GM12873 (cell line): ENCODE measurements around the gene UGCG.

ENCODE experiments used
- CTCF ChIP-seq: IDR thresholded peaks from 2 replicates; pipeline ENCODE4 v1.5.1; 2012; ENCODE audit warnings: low read depth, mild to moderate bottlenecking, moderate library complexity, low read length, control low read depth; ENCODE audit not compliant: insufficient read depth; ENCODE audit errors: missing control alignments

UGCG gene

GRCh38 chr9:111978616-111979015 is 82.0 kb downstream of the UGCG start:
- no peak for TF ChIP-seq CTCF

- peak; percentile 19 for TF ChIP-seq CTCF
Measured at GRCh38 chr9:111979561-111979960, 82.9 kb downstream of the UGCG start.

GRCh38 chr9:111980398-111980797 is 83.8 kb downstream of the UGCG start:
- TF ChIP-seq CTCF: no peak

GRCh38 chr9:111983484-111983908 is 86.9 kb downstream of the UGCG start:
- no peak for TF ChIP-seq CTCF

- no peak for TF ChIP-seq CTCF
Measured at GRCh38 chr9:111984086-111984802, 87.6 kb downstream of the UGCG start.
